GM12872 (cell line): ENCODE results near the gene ITK.

Source experiments
- CTCF ChIP-seq: IDR thresholded peaks from 3 replicates; pipeline ENCODE4 v1.5.1; 2011; ENCODE audit warnings: low read depth, mild to moderate bottlenecking, low read length, moderate library complexity; ENCODE audit not compliant: insufficient read depth

ITK gene

GRCh38 chr5:157214861-157215513, 34.3 kb downstream of the ITK start:
- no peak for TF ChIP-seq CTCF

- TF ChIP-seq CTCF, result no peak
These were observed 35.0 kb downstream of the ITK start for GRCh38 chr5:157215514-157216167.

DNA sequence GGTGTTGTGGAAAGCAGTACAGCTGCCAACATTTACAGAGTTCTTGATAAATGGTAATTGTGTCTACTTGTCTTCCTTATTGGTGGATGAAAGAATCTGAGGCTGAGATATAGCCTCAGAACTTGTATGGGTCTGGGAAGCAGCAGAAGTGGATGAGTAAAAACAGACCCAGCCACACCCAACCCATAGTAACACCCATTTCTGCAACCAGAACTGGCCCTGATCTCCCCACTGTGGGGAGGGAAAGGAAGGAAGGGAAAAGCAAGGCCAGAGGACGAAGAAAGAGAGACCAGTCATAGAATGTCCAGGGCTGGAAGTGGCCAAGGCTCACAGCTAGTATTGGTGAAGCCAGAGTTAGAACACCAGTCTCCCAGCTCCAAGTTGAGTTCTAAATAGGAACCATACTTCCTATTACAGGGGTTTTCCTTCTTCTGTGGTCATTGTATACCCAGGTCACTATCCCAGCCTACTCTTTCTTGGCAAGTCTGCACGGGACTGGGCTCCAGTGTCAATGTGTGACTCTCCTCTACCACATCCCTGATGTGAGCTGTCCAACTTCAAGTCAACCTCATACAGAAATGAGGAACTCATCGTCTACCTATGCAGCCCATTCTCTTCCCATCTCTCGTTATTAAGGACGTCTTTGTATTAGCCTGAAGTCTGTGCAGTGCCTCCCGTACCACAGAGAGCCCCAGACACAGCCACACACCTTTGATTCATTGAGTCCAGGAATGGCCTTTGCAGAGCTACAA, 35.9 kb downstream of the ITK start:
- no peak for TF ChIP-seq CTCF

DNA sequence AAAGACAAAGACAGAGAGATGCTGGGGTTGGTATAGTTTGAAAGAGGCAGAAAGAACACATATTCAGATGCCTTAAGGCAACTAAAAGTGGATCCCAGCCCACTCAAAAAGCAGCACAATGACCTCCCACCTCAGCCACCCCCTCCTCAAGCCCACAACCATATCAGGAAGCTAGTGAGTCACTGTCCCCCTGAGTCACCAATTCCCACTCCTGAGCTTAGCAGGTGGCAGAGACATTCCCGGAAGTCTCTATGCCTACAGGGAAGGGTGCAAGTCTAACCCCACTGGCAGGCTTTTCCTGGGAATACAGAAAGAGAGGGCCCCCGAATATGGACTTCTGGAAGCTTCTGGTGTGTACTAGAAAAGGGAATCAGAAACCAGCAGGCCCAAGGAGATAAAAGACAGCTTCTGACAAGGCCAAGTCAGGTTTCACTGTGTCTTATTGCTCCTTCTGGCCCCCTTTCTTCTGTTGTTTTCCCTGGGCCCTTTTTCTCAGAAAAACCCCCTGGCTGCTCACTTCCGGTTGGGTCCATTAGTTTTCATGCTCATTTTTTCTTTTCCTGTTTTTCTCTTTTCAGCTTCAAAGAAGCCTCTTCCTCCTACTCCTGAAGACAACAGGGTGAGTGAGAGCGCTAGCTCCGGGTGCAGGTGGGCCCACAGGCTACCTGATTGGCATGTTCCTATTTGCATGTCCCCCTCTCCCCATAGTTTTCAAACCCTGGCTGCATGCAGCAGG, 36.8 kb downstream of the ITK start:
- no peak for TF ChIP-seq CTCF

GRCh38 chr5:157219491-157220271, 39.0 kb downstream of the ITK start:
- no peak for TF ChIP-seq CTCF

- TF ChIP-seq CTCF, result no peak
These were observed 41.3 kb downstream of the ITK start for GRCh38 chr5:157221959-157222358.
